Activated CD8-positive, alpha-beta memory T cell treated with anti-CD3 and anti-CD28 coated beads, Interleukin-2, amount 50 U/mL, for 1 hour (primary cell): ENCODE results near the gene CTSW.
"Not testable (repeated sequence)": the region's sequence is repeated elsewhere in the genome, so short reads cannot be mapped to it uniquely, and the experiment has no call there.

ENCODE experiments used
- DNase-seq: peaks from one replicate; pipeline ENCODE4 v3.0.0-alpha.2; 2020; ENCODE audit errors: extremely low read depth

Gene CTSW, protein sequence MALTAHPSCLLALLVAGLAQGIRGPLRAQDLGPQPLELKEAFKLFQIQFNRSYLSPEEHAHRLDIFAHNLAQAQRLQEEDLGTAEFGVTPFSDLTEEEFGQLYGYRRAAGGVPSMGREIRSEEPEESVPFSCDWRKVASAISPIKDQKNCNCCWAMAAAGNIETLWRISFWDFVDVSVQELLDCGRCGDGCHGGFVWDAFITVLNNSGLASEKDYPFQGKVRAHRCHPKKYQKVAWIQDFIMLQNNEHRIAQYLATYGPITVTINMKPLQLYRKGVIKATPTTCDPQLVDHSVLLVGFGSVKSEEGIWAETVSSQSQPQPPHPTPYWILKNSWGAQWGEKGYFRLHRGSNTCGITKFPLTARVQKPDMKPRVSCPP

DNA sequence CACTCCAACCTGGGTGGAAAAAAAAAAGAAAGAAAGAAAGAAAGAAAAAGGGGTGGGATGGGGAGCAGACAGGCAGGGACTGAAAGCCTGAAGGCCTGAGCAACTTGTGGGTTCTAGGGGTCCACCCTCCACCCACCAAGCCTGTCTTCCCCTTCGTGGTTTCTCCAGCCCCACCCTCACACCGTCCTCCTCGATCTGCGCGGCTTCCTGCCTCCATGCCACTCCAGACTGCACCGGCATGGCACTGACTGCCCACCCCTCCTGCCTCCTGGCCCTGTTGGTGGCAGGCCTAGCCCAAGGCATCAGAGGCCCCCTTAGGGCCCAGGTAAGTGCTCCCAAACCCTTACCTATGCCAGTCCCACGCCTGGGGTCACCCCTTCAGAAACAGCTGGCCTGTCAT is at the start of gene CTSW:
CTSW (plus strand) TSS at position 221 of the 400 bp plus-strand sequence; CDS start at position 239, 18 bp downstream.
- DNase-seq = no peak

DNA sequence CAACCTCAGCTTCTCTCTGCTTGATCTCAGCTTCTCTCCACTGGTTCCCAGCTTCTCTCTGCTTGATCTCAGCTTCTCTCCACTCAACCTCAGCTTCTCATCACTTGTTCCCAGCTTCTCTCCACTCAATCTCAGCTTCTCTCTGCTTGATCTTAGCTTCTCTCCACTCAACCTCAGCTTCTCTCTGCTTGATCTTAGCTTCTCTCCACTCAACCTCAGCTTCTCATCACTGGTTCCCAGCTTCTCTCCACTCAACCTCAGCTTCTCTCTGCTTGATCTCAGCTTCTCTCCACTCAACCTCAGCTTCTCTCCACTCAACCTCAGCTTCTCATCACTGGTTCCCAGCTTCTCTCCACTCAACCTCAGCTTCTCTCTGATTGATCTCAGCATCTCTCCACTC is 47.4 kb upstream of the CTSW start:
- DNase-seq = not testable (repeated sequence)

GRCh38 chr11:65833297-65834030 is 46.2 kb upstream of the CTSW start, which contains the start of gene SNX32:
SNX32 (plus strand) TSS chr11:65833963; CDS start chr11:65834066, 103 bp downstream.
- DNase-seq = peak; percentile 78

DNA sequence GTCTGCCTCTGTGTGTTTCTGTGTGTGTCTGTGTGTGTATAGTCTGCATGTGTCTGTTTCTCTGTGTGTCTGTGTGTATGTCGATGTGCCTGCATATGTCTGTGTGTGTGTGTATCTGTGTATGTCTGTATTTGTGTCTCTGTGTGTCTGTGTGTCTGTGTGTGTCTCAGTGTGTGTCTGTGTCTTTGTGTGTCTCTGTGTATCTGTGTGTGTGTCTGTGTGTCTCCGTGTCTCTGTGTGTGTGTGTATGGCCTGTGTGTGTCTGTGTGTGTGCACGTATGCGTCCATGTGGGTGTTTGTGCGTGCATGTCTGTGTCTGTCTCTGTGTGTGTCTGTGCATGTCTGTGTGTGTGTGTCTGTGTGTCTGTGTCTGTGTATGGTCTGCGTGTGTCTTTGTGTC is 45.4 kb upstream of the CTSW start:
- no peak for DNase-seq

DNA sequence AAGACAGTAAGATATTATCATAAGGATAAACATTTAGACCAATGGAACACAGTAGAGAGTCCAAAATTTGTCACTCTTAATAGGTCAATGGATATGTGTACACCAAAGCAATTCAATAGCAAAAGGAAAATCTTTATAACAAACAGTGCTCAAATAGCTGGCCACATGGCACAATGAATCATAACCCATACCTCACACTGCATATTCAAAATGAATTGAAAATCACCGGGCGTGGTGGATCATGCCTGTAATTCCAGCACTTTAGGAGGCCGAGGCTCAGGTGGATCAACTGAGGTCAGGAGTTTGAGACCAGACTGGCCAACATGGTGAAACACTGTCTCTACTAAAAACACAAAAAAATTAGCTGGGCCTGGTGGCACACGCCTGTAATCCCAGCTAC is 37.5 kb upstream of the CTSW start:
- DNase-seq = no peak

- DNase-seq = no peak
These were observed 35.8 kb upstream of the CTSW start for GRCh38 chr11:65843811-65844210.

DNA sequence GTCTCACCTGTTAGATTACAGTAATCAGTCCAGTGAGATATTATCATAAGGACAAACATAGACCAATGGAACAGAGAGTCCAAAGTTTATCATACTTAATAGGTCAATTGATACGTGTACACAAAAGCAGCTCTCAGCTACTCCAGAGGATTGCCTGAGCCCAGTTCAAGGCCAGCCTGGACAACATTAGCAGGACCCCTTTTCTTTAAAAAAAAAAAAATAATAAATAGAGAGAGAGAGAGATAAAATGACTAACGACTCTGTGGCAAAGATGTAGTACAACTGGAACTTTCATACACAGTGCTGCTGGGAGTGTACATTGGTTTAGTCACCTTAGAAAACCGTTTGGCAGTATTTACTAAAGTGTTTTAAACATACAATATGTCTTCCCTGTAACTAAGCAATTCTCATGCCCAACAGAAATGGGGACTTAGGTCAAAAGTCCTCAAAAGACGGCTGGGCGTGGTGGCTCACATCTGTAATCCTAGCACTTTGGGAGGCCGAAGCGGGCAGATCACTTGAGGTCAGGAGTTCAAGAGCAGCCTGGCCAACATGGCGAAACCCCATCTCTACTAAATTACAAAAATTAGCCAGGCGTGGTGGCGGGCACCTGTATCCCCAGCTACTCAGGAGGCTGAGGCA is 35.3 kb upstream of the CTSW start:
- no peak for DNase-seq

- DNase-seq = no peak
These were observed 31.9 kb upstream of the CTSW start for GRCh38 chr11:65847746-65848145.

GRCh38 chr11:65848693-65849092 is 30.9 kb upstream of the CTSW start:
- DNase-seq = not testable (repeated sequence)

DNA sequence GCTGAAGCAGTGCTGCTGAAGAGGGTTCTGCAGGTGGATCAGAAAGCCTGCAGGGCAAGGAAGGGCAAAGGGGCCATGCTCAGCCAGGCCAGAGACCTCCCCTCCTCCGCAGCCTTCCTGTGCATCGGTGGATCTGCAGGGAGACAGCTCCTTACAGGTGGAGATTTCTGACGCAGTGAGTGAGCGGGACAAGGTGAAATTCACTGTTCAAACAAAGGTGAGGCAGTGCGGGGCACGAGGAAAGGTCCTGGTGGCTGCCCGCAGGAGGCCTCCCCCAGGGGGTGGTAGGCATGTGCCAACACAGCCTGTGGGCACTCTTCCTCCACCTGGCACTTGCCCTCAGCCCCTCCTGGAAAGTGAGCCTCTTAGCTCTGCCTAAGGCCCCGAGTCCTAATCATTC is 30.3 kb upstream of the CTSW start:
- no peak for DNase-seq

DNA sequence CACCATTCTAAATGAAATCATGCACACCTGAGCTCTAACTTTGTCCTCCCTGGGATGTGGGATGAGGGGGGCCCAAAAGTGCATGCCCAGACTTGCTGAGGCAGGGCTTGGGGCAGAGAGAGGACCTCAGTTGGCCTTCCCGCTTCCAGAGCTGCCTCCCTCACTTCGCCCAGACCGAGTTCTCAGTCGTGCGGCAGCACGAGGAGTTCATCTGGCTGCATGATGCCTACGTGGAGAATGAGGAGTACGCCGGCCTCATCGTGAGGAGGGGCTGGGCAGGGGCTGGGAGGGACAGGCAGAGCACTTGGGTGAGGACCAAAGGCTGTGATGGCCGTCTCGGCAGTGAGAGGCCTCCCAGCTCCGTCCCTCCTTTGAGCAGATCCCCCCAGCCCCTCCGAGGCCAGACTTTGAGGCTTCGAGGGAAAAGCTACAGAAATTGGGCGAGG is 29.8 kb upstream of the CTSW start:
- DNase-seq = no peak

- no peak for DNase-seq
These were observed 29.2 kb upstream of the CTSW start for GRCh38 chr11:65850217-65851082.

- no peak for DNase-seq
These were observed 28.5 kb upstream of the CTSW start for GRCh38 chr11:65851083-65851579.

DNA sequence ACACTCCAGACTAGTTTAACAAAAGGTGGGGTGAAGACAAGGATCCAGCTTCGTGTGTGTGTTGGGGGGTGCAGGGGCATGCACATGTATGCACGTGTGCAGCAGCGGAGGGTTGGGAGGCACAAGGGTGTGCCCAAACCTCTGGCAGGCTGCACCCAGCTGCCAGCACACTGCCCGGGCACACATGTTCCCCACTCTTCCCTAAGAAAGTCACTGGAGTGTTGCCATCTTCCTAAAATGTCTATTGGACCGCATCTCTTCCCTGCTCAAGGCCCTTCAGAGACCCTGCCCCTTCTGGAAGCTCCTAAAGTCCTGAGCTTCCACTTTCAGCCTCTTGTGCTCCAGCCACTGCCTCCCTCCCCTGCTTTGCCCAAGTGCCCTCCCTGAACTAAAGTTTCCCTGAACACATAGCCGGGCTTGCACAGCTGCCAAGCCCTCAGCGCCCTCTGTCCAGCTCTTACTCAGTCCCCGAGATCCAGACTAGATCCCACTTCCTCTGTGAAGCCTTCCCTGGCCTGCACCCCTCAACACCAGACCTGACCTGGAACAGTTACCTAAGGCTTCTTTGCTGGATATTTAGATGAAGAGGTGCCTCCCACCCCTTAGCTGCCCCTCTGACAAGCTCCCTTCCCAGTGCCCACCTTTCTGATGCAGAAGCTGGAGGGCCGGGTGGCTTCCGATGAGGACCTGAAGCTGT is 27.7 kb upstream of the CTSW start:
- DNase-seq = no peak

DNA sequence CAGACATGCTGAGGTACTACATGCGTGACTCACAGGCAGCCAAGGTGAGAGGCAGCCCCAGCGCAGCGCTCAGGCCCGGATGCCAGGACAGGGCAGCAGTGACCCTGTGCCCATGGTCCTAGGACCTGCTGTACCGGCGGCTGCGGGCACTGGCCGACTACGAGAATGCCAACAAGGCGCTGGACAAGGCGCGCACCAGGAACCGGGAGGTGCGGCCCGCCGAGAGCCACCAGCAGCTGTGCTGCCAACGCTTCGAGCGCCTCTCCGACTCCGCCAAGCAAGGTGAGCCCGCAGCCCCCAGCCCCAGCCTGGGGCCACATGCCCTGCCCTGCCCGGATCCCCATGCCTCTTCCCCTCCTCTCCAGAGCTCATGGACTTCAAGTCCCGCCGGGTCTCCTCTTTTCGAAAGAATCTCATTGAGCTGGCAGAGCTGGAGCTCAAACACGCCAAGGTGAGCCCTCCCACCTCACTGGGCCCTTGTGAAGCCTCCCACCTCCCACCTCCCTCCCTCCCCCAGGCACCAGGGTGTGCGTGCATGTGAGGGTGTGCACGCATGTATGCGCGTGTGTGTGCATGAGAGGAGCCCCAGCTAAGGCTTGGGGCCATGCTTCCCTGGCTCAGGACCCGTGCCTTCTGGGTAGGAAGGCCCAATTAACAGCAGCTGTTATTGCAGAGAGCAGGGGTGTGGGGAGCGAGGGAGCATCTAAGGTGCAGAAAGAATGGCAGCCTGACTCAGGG is 27.0 kb upstream of the CTSW start:
- DNase-seq = no peak

DNA sequence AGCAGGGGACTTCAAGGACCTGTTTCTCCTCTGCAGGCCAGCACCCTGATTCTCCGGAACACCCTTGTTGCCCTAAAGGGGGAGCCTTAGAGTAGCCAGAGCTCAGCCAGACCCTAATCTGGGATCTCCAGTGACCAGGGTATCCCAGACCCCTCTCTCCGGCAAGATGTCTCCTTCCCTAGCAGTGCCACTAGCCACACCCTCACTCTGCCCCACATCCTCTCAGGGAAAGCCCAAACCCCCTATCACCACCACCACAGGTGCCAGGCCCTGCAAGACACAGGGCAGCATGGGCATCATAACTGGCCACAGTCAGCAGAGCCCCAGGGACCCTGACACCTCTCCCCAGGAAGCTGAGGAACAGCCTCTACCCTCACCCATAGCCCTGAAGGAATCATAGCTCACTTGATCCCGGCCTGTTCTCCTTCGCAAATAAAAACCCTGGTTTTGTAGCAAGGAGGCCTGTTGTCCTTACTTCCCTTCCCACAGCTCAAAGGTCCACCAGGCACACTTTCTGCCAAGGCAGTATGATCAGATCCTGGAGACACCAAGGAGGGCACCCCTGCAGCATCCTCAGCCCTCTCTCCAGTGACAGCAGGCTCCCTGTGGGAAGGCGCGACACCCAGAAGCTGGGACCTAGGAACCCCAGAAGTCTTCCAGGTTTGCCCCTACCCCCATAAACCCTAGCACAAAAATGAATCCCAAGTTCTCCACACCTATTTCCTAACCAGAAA is 26.2 kb upstream of the CTSW start:
- no peak for DNase-seq

DNA sequence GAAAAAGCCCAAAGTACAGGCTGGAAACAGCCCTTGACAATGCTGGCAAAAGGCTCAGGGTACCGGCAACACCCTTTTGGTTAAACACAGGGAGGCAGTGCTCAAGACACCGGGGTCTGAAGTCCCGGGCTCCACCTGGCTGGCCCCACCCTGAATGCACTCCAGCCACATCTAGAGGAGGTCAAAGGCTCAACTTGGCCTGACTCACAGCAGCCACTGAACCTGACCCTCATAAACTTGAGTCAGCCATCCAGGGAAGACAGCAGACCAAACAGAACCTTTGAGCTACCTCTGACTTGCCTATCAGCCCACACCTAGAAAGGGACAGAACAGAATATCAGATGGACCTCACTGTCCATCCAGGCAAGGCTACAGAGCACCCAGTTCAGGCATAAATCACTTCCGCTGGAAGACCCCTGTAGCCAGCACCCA is 25.5 kb upstream of the CTSW start:
- no peak for DNase-seq

GRCh38 chr11:65854852-65855837 is 24.5 kb upstream of the CTSW start:
- no peak for DNase-seq
